ENCODE data around the gene PERM1. TPM values are rescaled to one million over a fixed set of nuclear protein-coding genes. Genes with fewer than 3 reads are reported as not detected.

Gene PERM1
- polyA plus RNA-seq, 2 donors, result 0.47 to 3.4 TPM

GRCh38 chr1:966704-967300, 15.1 kb downstream of the PERM1 start:
- peak overlapping the region; percentile 69 to 83 for H3K4me3 ChIP-seq (ENCODE audit: low read depth in 1 of 2, low read length in 2 of 2)
- H3K36me3 ChIP-seq (ENCODE audit: control insufficient read depth in 2 of 2, insufficient read depth in 2 of 2, low read length in 1 of 2), result peaks cover 0 to 21% of the 10 kb centered on the region in 2 donors
- WGBS, 2 donors, result 0% methylated on average over 50 to 60 of the region's 60 CpGs
- peaks cover 0 to 29% of the 10 kb centered on the region in 2 donors for H3K4me1 ChIP-seq (ENCODE audit: control insufficient read depth in 2 of 2, insufficient read depth in 2 of 2, low read length in 1 of 2)
- H3K9me3 ChIP-seq (ENCODE audit: control insufficient read depth in 2 of 2, insufficient read depth in 1 of 2, low read depth in 1 of 2, low read length in 1 of 2), result no peaks in the 10 kb centered on the region
- H3K27ac ChIP-seq (ENCODE audit: low read depth in 2 of 2, low read length in 1 of 2), result peak overlapping the region; percentile 97 to 98
- no peaks in the 10 kb centered on the region for H3K27me3 ChIP-seq (ENCODE audit: control insufficient read depth in 1 of 2, insufficient read depth in 2 of 2, low read length in 2 of 2)

- WGBS, 2 donors, result 5 to 6% methylated on average over 31 of the region's 31 CpGs
- Histone ChIP-seq H3K9me3 (ENCODE audit: control insufficient read depth in 2 of 2, insufficient read depth in 1 of 2, low read depth in 1 of 2, low read length in 1 of 2) (no peaks in the 10 kb centered on the region), H3K4me3 (ENCODE audit: low read depth in 1 of 2, low read length in 2 of 2) (peak within 1 kb of the TSS; percentile 69 to 83), H3K27me3 (ENCODE audit: control insufficient read depth in 1 of 2, insufficient read depth in 2 of 2, low read length in 2 of 2) (no peaks in the 10 kb centered on the region), H3K36me3 (ENCODE audit: control insufficient read depth in 2 of 2, insufficient read depth in 2 of 2, low read length in 1 of 2) (peaks cover 0 to 21% of the 10 kb centered on the region in 2 donors), H3K27ac (ENCODE audit: low read depth in 2 of 2, low read length in 1 of 2) (peak within 1 kb of the TSS; percentile 97 to 98), H3K4me1 (ENCODE audit: control insufficient read depth in 2 of 2, insufficient read depth in 2 of 2, low read length in 1 of 2) (peaks cover 0 to 29% of the 10 kb centered on the region in 2 donors)
These were observed 15.7 kb downstream of the PERM1 start, which contains the start of gene PLEKHN1 for GRCh38 chr1:966135-966703. TSS of gene PLEKHN1 (plus strand) at chr1:966482. CDS start at chr1:966532, 50 bp downstream.

GRCh38 chr1:965526-966134, 16.3 kb downstream of the PERM1 start:
- Histone ChIP-seq H3K27me3 (ENCODE audit: control insufficient read depth in 1 of 2, insufficient read depth in 2 of 2, low read length in 2 of 2) (no peaks in the 10 kb centered on the region), H3K9me3 (ENCODE audit: control insufficient read depth in 2 of 2, insufficient read depth in 1 of 2, low read depth in 1 of 2, low read length in 1 of 2) (no peaks in the 10 kb centered on the region), H3K36me3 (ENCODE audit: control insufficient read depth in 2 of 2, insufficient read depth in 2 of 2, low read length in 1 of 2) (peaks cover 0 to 21% of the 10 kb centered on the region in 2 donors), H3K4me3 (ENCODE audit: low read depth in 1 of 2, low read length in 2 of 2) (peak overlapping the region; percentile 69 to 83), H3K27ac (ENCODE audit: low read depth in 2 of 2, low read length in 1 of 2) (peak overlapping the region; percentile 97 to 98), H3K4me1 (ENCODE audit: control insufficient read depth in 2 of 2, insufficient read depth in 2 of 2, low read length in 1 of 2) (peaks cover 0 to 26% of the 10 kb centered on the region in 2 donors)
- WGBS, 2 donors, result 74 to 78% methylated on average over 24 to 26 of the region's 26 CpGs

GRCh38 chr1:964691-965525, 17.0 kb downstream of the PERM1 start:
- Histone ChIP-seq H3K4me3 (ENCODE audit: low read depth in 1 of 2, low read length in 2 of 2) (no peak overlapping the region), H3K9me3 (ENCODE audit: control insufficient read depth in 2 of 2, insufficient read depth in 1 of 2, low read depth in 1 of 2, low read length in 1 of 2) (no peaks in the 10 kb centered on the region), H3K36me3 (ENCODE audit: control insufficient read depth in 2 of 2, insufficient read depth in 2 of 2, low read length in 1 of 2) (peaks cover 0 to 21% of the 10 kb centered on the region in 2 donors), H3K27ac (ENCODE audit: low read depth in 2 of 2, low read length in 1 of 2) (peak overlapping the region in 1 of 2 donors; percentile 98), H3K27me3 (ENCODE audit: control insufficient read depth in 1 of 2, insufficient read depth in 2 of 2, low read length in 2 of 2) (no peaks in the 10 kb centered on the region), H3K4me1 (ENCODE audit: control insufficient read depth in 2 of 2, insufficient read depth in 2 of 2, low read length in 1 of 2) (peaks cover 0 to 22% of the 10 kb centered on the region in 2 donors)
- WGBS, 2 donors, result 92% methylated on average over 33 to 42 of the region's 51 CpGs

GRCh38 chr1:963746-964525, 18.0 kb downstream of the PERM1 start:
- Histone ChIP-seq H3K36me3 (ENCODE audit: control insufficient read depth in 2 of 2, insufficient read depth in 2 of 2, low read length in 1 of 2) (peaks cover 0 to 21% of the 10 kb centered on the region in 2 donors), H3K27me3 (ENCODE audit: control insufficient read depth in 1 of 2, insufficient read depth in 2 of 2, low read length in 2 of 2) (no peaks in the 10 kb centered on the region), H3K9me3 (ENCODE audit: control insufficient read depth in 2 of 2, insufficient read depth in 1 of 2, low read depth in 1 of 2, low read length in 1 of 2) (no peaks in the 10 kb centered on the region), H3K4me1 (ENCODE audit: control insufficient read depth in 2 of 2, insufficient read depth in 2 of 2, low read length in 1 of 2) (peaks cover 0 to 22% of the 10 kb centered on the region in 2 donors), H3K4me3 (ENCODE audit: low read depth in 1 of 2, low read length in 2 of 2) (no peak overlapping the region), H3K27ac (ENCODE audit: low read depth in 2 of 2, low read length in 1 of 2) (no peak overlapping the region)
- 85 to 92% methylated on average over 45 to 47 of the region's 47 CpGs for WGBS, 2 donors

- no peaks in the 10 kb centered on the region for H3K27me3 ChIP-seq (ENCODE audit: control insufficient read depth in 1 of 2, insufficient read depth in 2 of 2, low read length in 2 of 2)
- peaks cover 0 to 22% of the 10 kb centered on the region in 2 donors for H3K4me1 ChIP-seq (ENCODE audit: control insufficient read depth in 2 of 2, insufficient read depth in 2 of 2, low read length in 1 of 2)
- H3K36me3 ChIP-seq (ENCODE audit: control insufficient read depth in 2 of 2, insufficient read depth in 2 of 2, low read length in 1 of 2), result peaks cover 0 to 21% of the 10 kb centered on the region in 2 donors
- WGBS, 2 donors, result 69 to 70% methylated on average over 16 of the region's 16 CpGs
- no peak overlapping the region for H3K4me3 ChIP-seq (ENCODE audit: low read depth in 1 of 2, low read length in 2 of 2)
- no peaks in the 10 kb centered on the region for H3K9me3 ChIP-seq (ENCODE audit: control insufficient read depth in 2 of 2, insufficient read depth in 1 of 2, low read depth in 1 of 2, low read length in 1 of 2)
- H3K27ac ChIP-seq (ENCODE audit: low read depth in 2 of 2, low read length in 1 of 2), result no peak overlapping the region
These were observed 18.6 kb downstream of the PERM1 start for GRCh38 chr1:963301-963651.

- Histone ChIP-seq H3K4me3 (ENCODE audit: low read depth in 1 of 2, low read length in 2 of 2) (no peak overlapping the region), H3K9me3 (ENCODE audit: control insufficient read depth in 2 of 2, insufficient read depth in 1 of 2, low read depth in 1 of 2, low read length in 1 of 2) (no peaks in the 10 kb centered on the region), H3K36me3 (ENCODE audit: control insufficient read depth in 2 of 2, insufficient read depth in 2 of 2, low read length in 1 of 2) (peaks cover 0 to 21% of the 10 kb centered on the region in 2 donors), H3K27me3 (ENCODE audit: control insufficient read depth in 1 of 2, insufficient read depth in 2 of 2, low read length in 2 of 2) (no peaks in the 10 kb centered on the region), H3K4me1 (ENCODE audit: control insufficient read depth in 2 of 2, insufficient read depth in 2 of 2, low read length in 1 of 2) (peaks cover 0 to 20% of the 10 kb centered on the region in 2 donors), H3K27ac (ENCODE audit: low read depth in 2 of 2, low read length in 1 of 2) (no peak overlapping the region)
- WGBS, 2 donors, result 90 to 91% methylated on average over 56 to 57 of the region's 57 CpGs
These were observed 19.3 kb downstream of the PERM1 start for GRCh38 chr1:962381-963300.

GRCh38 chr1:961132-961669, 20.7 kb downstream of the PERM1 start:
- Histone ChIP-seq H3K27ac (ENCODE audit: low read depth in 2 of 2, low read length in 1 of 2) (no peak overlapping the region), H3K4me3 (ENCODE audit: low read depth in 1 of 2, low read length in 2 of 2) (peak overlapping the region; percentile 61 to 91), H3K9me3 (ENCODE audit: control insufficient read depth in 2 of 2, insufficient read depth in 1 of 2, low read depth in 1 of 2, low read length in 1 of 2) (no peaks in the 10 kb centered on the region), H3K4me1 (ENCODE audit: control insufficient read depth in 2 of 2, insufficient read depth in 2 of 2, low read length in 1 of 2) (peaks cover 0 to 13% of the 10 kb centered on the region in 2 donors), H3K36me3 (ENCODE audit: control insufficient read depth in 2 of 2, insufficient read depth in 2 of 2, low read length in 1 of 2) (peaks cover 0 to 25% of the 10 kb centered on the region in 2 donors), H3K27me3 (ENCODE audit: control insufficient read depth in 1 of 2, insufficient read depth in 2 of 2, low read length in 2 of 2) (no peaks in the 10 kb centered on the region)
- WGBS, 2 donors, result 37 to 49% methylated on average over 39 to 56 of the region's 56 CpGs

Measured in esophagus (tissue), 2 donors.